AG04449 (cell line): Measurements from ENCODE around the gene SENP5.

ENCODE experiments used
- CTCF ChIA-PET: fragments of 350-600 bp; formaldehyde crosslinking; extraction: SDS; loops from one replicate; lab custom pipeline; 2021; ENCODE audit warnings: antibody characterized with exemption; lab: Yijun Ruan, JAX
- POLR2A ChIA-PET: fragments of 400-600, 350-600 bp; formaldehyde crosslinking; extraction: SDS; loops from one replicate; lab custom pipeline; 2020; ENCODE audit warnings: antibody characterized with exemption, inconsistent platforms; lab: Yijun Ruan, JAX
- DNase-seq: peaks from one replicate; pipeline ENCODE4 v3.0.0-alpha.2; 2010; ENCODE audit warnings: low read depth, low spot score
- H3K4me3 ChIP-seq: 2 replicates; pipeline ENCODE4 v1.5.1; 2011; ENCODE audit warnings: low read depth, mild to moderate bottlenecking, control low read depth, low read length
- TF ChIP-seq, protein P1 (sequence below): IDR thresholded peaks from one replicate; pipeline ENCODE4 v1.5.1; 2011; ENCODE audit warnings: mild to moderate bottlenecking, moderate library complexity, low read length, control low read depth, inconsistent platforms; ENCODE audit not compliant: insufficient read depth; ENCODE audit errors: missing control alignments

The SENP5 gene

DNA sequence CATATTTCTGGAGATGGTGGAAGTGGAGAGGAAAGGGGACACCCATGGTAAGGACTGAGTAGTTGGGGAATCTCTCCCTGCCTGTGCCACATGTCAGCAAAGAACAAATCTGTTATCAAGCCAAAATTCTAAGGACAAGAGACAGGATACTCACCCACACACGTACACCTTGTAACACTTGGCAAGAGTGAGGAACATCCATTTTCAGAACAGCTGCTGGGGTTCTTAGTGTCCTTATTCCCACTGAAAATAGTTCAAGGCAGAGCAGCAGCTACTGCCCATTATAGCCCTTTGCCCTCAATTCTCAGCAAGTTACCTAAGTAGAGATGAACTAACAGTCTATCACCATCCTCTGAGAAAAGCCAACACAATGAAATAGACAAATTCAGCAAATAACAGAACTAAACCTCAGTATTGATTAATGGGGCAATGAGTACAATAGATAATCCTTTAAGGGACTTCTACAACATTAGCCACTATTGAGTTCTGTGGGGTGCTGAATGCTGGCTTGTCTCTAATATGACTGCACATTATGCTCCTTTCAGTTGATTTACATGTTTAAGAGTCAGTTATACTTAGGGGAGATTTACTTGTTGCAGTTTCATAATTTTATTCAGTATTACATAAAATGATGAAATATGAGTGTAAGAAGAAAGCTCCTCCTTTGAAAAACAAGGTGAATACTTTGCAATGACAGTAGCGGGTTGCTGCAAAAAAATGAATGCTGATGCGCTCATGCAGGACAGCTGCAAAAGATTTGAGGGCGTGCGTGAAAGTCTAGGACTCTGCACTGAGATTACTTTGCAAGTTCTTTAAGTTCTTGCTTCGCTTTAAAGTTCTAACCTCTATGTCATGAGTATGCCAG is 22.4 kb downstream of the SENP5 start:
- POLR2A ChIA-PET: no interaction called here
- no peak for DNase-seq
- TF ChIP-seq, protein P1, sequence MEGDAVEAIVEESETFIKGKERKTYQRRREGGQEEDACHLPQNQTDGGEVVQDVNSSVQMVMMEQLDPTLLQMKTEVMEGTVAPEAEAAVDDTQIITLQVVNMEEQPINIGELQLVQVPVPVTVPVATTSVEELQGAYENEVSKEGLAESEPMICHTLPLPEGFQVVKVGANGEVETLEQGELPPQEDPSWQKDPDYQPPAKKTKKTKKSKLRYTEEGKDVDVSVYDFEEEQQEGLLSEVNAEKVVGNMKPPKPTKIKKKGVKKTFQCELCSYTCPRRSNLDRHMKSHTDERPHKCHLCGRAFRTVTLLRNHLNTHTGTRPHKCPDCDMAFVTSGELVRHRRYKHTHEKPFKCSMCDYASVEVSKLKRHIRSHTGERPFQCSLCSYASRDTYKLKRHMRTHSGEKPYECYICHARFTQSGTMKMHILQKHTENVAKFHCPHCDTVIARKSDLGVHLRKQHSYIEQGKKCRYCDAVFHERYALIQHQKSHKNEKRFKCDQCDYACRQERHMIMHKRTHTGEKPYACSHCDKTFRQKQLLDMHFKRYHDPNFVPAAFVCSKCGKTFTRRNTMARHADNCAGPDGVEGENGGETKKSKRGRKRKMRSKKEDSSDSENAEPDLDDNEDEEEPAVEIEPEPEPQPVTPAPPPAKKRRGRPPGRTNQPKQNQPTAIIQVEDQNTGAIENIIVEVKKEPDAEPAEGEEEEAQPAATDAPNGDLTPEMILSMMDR: no peak
- CTCF ChIA-PET: no interaction called here
- no peak overlapping the region for H3K4me3 ChIP-seq

DNA sequence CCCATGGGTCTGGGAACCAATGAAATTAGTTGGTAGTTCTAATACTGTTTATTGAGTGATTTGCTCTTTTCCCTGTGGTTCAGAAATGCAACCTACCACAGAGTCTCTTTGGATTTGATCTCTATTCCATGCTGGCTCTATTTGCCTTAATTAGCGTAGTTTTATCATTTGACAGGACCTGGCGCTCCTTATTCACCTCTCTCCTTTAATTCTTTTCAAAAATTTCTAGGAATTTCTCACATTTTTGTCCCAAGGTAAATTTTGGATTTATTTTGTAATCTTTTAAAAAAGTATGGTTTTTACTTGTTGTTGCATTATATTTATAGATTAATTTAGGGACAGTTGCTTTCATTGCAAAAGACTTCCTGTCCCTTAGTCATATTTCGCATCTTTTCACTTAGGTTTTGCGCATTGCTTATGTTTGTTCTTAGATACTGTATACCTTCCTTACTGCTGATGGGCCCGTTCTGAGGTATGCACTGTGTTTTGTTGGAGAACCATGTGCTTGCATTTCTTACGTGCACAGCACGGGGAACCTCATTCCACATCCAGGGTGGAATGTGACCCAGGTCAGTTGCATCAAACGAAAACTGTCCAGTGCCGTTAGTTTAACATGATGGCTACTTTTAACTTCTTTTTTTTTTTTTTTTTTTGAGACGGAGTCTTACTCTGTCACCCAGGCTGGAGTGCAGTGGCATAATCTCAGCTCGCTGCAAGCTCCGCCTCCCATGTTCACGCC is 27.0 kb downstream of the SENP5 start:
- H3K4me3 ChIP-seq: no peak overlapping the region
- POLR2A ChIA-PET: no interaction called here
- CTCF ChIA-PET: no interaction called here
- no peak for DNase-seq
- TF ChIP-seq, protein P1: no peak

DNA sequence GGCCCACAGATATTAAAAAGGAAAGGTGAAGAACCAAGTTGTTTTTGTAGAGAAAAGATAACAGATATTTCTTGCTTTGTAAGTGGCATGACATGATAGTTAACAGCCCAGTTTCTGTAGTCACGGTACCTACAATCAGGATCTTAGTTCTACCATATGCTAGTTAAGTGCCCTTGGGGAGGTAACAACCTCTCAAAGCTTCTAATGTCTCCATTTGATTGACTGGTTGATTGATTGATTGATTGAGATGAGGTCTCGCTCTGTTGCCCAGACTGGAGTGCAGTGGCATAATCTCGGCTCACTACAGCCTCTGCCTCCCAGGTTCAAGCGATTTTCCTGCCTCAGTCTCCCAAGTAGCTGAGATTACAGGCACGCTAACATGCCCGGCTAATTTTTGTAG is 28.5 kb downstream of the SENP5 start:
- DNase-seq: no peak
- ChIA-PET CTCF (no interaction called here), POLR2A (no interaction called here)
- no peak overlapping the region for H3K4me3 ChIP-seq
- TF ChIP-seq, protein P1: no peak

DNA sequence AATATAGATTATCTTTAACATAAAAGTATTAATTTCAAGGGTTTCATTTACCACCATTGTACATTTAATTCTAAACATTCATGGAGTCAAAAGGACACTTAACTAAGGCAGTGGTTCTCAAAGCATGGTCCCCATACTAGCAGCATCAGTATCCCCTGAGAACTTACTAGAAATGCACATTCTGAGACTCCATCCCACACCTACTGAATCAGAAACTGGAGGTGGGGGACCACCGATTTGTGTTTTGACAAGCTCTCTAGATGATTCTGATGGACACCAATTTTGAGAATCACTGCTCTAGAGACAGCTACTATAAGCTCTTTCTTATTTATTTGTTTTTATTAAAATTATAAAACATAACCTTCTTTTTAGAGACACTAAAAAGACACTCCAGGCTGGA is 34.0 kb downstream of the SENP5 start:
- POLR2A ChIA-PET: no interaction called here
- TF ChIP-seq, protein P1: no peak
- H3K4me3 ChIP-seq: no peak overlapping the region
- no peak for DNase-seq
- CTCF ChIA-PET: no interaction called here

DNA sequence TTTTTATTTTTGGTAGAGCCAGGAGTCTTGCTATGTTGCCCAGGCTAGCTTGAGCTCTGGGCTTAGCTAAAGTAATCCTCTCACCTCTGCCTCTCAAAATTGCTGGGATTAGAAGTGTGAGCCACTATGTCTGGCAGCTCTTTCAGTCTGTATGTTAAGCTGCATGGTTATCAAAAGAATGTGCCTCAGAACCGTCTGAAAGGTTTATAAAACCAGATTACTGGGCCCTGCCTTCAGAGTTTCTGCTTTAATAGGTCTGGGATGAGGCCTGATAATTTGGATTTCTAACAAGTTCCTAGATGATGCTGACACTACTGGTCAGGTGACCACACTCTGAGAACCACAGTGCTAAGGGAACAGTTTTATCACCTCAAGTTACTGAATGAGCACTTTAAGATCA is 34.6 kb downstream of the SENP5 start:
- POLR2A ChIA-PET: no interaction called here

DNA sequence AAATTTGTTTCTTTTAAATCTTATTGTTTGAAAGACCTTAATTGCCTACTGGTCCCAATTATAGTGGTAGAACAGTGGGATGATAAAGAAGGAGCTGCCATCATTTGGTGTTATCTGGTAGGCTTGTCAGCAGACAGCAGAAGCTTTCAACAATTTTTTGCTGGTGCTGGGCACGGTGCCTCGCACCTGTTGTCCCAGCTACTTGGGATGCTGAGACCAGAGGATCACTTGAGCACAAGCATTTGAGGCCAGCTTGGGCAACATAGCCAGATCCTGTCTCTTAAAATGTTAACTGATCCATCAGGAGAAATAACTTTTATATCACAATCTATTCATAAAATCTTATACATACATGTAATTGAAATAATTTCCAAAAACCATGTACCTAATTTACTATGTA is 36.0 kb downstream of the SENP5 start:
- CTCF ChIA-PET: no interaction called here
- H3K4me3 ChIP-seq: no peak overlapping the region
- no peak for DNase-seq
- POLR2A ChIA-PET: no interaction called here
- TF ChIP-seq, protein P1: no peak

More for the DNA sequence above, 34.6 kb downstream of the SENP5 start:
- CTCF ChIA-PET: no interaction called here
- no peak for DNase-seq
- TF ChIP-seq, protein P1: no peak
- no peak overlapping the region for H3K4me3 ChIP-seq
